GM12874 (cell line): Measurements from ENCODE around the gene PLAC8L1.

ENCODE experiments used
- TF ChIP-seq, protein P1 (sequence below): IDR thresholded peaks from 2 replicates; pipeline ENCODE4 v1.5.1; 2011; ENCODE audit warnings: low read depth, mild to moderate bottlenecking, control low read depth, low read length, moderate library complexity; ENCODE audit not compliant: insufficient read depth

PLAC8L1 gene

DNA sequence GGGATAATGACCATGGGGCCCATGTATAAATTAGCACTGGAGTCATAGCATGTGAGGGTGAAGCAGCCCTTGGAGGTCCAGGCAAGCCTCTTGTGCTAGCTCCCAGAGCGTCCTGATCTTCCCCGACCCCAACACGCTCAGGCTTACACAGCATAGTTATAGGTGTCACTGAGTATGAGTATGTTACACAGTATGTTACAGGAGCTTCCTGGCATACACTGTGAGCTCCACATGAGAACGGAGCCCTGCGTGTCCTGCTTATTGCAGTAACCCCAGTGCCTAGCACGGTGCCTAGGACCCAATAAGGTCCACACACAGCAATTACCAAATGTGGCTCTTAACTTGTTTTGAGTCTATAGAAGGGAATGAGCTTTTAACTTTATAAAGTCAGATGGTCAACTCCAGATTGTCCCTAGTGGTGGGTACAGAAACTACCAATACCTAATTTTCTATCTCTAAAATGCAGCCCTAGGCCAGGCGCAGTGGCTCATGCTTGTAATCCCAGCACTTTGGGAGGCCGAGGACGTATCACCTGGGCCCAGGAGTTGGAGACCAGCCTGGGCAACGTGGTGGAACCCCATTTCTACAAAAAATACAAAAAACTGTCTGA, 64.1 kb downstream of the PLAC8L1 start:
- TF ChIP-seq, protein P1, sequence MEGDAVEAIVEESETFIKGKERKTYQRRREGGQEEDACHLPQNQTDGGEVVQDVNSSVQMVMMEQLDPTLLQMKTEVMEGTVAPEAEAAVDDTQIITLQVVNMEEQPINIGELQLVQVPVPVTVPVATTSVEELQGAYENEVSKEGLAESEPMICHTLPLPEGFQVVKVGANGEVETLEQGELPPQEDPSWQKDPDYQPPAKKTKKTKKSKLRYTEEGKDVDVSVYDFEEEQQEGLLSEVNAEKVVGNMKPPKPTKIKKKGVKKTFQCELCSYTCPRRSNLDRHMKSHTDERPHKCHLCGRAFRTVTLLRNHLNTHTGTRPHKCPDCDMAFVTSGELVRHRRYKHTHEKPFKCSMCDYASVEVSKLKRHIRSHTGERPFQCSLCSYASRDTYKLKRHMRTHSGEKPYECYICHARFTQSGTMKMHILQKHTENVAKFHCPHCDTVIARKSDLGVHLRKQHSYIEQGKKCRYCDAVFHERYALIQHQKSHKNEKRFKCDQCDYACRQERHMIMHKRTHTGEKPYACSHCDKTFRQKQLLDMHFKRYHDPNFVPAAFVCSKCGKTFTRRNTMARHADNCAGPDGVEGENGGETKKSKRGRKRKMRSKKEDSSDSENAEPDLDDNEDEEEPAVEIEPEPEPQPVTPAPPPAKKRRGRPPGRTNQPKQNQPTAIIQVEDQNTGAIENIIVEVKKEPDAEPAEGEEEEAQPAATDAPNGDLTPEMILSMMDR: peak; percentile 48

- TF ChIP-seq, protein P1: no peak
Measured at GRCh38 chr5:146040527-146040926, 64.8 kb downstream of the PLAC8L1 start.

GRCh38 chr5:146039420-146039819, 66.0 kb downstream of the PLAC8L1 start:
- TF ChIP-seq, protein P1: no peak

DNA sequence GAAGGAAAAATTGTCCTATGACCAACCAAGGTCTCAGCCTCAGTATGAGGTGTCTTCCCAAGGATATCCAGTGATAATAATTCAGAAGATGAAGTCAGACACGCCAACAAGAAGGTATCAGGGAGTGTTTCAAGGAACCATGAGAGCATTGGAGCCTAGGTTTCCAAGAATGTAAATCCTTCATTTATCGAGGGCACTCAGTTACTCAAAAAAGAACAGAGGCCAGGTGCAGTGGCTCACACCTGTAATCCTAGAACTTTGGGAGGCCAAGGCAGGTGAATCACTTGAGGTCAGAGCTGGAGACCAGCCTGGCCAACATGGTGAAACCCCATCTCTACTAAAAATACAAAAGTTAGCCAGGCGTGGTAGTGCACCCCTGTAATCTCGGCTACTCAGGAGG, 70.8 kb downstream of the PLAC8L1 start:
- TF ChIP-seq, protein P1: no peak
